ENCODE results near the gene SAA1.

DNA sequence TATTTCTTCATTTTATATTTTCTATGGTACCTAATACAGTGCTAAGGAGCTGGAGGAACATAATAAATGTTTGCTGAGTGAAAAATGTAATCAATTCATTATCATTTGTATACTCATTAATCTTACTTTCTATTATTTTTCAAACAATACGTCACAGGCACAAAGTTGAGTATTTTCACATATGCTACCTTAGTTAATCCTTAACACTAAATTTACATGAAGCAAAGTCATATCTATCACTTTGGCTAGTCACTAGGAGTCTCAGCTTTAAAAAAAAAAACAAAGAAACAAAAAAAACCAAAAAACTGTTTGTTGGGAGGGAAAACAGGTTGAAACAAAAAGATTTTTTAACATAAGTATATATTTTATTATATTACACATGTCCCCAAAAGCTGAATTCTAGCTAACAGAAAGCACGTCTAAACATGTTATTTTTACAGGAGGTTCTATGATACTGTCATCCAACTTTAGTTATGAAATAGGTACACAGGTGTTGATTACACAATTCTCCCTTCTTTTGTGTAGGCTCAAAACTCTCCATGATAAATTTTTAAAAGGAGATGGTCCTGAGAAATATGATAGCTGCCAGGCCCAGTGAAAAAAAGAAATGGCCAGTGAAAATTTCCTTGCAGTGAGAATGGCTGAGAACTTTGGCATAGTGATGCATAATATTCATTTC is 41.5 kb downstream of the SAA1 start:
- TF ChIP-seq CTCF (conservative IDR thresholded peaks at IDR 0.05): no peak
- TF ChIP-seq ZFX (IDR thresholded peaks at IDR 0.05): no peak

Measured in C4-2B (cell line).